NCI-H2227 (cell line): ENCODE data around the gene NRSN1.
"Not testable (repeated sequence)": the region's sequence is repeated elsewhere in the genome, so short reads cannot be mapped to it uniquely, and the experiment has no call there.

Source experiments
- DNase-seq: peaks from one replicate; lab custom pipeline; 2025; ENCODE audit not compliant: unreplicated experiment; lab: John Stamatoyannopoulos, UW

Gene NRSN1

GRCh38 chr6:24140591-24140990, 14.6 kb downstream of the NRSN1 start:
- no peak for DNase-seq

- DNase-seq, result not testable (repeated sequence)
Measured at GRCh38 chr6:24142733-24143132, 16.7 kb downstream of the NRSN1 start.

- no peak for DNase-seq
Measured at GRCh38 chr6:24145690-24146131, 19.7 kb downstream of the NRSN1 start.

GRCh38 chr6:24146871-24147270, 20.9 kb downstream of the NRSN1 start:
- DNase-seq, result no peak

- DNase-seq, result no peak
Measured at GRCh38 chr6:24147511-24148153, 21.6 kb downstream of the NRSN1 start.

- DNase-seq, result no peak
Measured at GRCh38 chr6:24148154-24148570, 22.1 kb downstream of the NRSN1 start.

GRCh38 chr6:24148684-24149083, 22.7 kb downstream of the NRSN1 start:
- DNase-seq, result no peak

- DNase-seq, result peak; percentile 10
Measured at GRCh38 chr6:24149296-24149695, 23.3 kb downstream of the NRSN1 start.

GRCh38 chr6:24149836-24150235, 23.8 kb downstream of the NRSN1 start:
- no peak for DNase-seq

- DNase-seq, result no peak
Measured at GRCh38 chr6:24152014-24152413, 26.0 kb downstream of the NRSN1 start.

GRCh38 chr6:24154121-24154520, 28.1 kb downstream of the NRSN1 start:
- DNase-seq, result no peak

GRCh38 chr6:24157886-24158285, 31.9 kb downstream of the NRSN1 start:
- no peak for DNase-seq

GRCh38 chr6:24183584-24183983, 57.6 kb downstream of the NRSN1 start:
- no peak for DNase-seq

- DNase-seq, result no peak
Measured at GRCh38 chr6:24186349-24186748, 60.3 kb downstream of the NRSN1 start.

GRCh38 chr6:24187965-24188577, 62.1 kb downstream of the NRSN1 start:
- DNase-seq, result no peak

- DNase-seq, result no peak
Measured at GRCh38 chr6:24188578-24189080, 62.6 kb downstream of the NRSN1 start.

GRCh38 chr6:24191346-24191745, 65.3 kb downstream of the NRSN1 start:
- DNase-seq, result no peak

GRCh38 chr6:24193364-24193763, 67.3 kb downstream of the NRSN1 start:
- DNase-seq, result no peak

GRCh38 chr6:24194978-24195700, 69.1 kb downstream of the NRSN1 start:
- DNase-seq, result no peak

- no peak for DNase-seq
Measured at GRCh38 chr6:24195836-24196597, 70.0 kb downstream of the NRSN1 start.
